Measurements from ENCODE around the gene PTRHD1.

PTRHD1 gene

DNA sequence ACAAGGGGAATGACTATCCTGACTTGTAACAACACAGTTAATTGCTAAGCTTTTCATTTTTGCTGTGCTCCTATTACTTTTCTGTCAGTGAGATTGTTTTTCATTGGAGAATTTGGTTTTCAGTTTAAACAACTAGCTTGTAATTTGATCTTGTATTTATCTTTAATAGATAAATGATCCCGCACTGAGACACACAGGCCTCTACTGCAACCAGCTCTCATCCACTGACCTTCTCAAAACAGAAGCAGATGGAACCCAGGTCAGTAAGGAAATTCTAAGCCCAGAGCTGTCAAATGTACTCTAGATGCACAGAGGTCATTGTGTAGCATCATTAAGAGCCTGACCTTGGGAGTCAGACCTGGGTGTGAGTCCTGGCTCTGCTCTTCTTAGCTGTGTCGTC, 30.7 kb downstream of the PTRHD1 start:
- no peak for DNase-seq (ENCODE audit: extremely low read depth, low read depth)
- H3K4me3 ChIP-seq (replicated peaks; ENCODE audit: low read depth, low read length): no peak overlapping the region
- TF ChIP-seq, protein P1, sequence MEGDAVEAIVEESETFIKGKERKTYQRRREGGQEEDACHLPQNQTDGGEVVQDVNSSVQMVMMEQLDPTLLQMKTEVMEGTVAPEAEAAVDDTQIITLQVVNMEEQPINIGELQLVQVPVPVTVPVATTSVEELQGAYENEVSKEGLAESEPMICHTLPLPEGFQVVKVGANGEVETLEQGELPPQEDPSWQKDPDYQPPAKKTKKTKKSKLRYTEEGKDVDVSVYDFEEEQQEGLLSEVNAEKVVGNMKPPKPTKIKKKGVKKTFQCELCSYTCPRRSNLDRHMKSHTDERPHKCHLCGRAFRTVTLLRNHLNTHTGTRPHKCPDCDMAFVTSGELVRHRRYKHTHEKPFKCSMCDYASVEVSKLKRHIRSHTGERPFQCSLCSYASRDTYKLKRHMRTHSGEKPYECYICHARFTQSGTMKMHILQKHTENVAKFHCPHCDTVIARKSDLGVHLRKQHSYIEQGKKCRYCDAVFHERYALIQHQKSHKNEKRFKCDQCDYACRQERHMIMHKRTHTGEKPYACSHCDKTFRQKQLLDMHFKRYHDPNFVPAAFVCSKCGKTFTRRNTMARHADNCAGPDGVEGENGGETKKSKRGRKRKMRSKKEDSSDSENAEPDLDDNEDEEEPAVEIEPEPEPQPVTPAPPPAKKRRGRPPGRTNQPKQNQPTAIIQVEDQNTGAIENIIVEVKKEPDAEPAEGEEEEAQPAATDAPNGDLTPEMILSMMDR (IDR thresholded peaks at IDR 0.05; ENCODE audit: low read depth, low read length, missing control alignments): no peak

DNA sequence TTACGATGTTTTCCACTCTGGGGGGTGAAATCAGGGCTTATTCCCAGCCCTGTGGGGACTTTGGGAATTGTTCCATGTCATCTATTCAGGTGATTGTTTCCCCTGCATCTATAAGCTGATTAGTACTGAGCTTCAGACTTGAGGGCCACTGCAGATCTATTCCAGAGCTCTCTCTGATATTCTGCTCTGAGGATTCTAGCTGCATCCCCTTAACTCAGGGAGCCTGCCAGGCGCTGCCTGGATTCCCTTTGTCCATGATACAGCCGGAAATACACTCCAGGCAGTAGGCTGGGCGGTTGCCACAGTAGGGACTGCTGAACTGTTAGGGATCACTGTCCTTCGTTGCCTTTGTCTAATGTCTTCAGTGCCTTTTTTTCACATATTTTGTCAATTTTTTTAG, 31.3 kb downstream of the PTRHD1 start:
- no peak for DNase-seq (ENCODE audit: extremely low read depth, low read depth)
- H3K4me3 ChIP-seq (replicated peaks; ENCODE audit: low read depth, low read length): no peak overlapping the region
- TF ChIP-seq, protein P1 (IDR thresholded peaks at IDR 0.05; ENCODE audit: low read depth, low read length, missing control alignments): no peak

DNA sequence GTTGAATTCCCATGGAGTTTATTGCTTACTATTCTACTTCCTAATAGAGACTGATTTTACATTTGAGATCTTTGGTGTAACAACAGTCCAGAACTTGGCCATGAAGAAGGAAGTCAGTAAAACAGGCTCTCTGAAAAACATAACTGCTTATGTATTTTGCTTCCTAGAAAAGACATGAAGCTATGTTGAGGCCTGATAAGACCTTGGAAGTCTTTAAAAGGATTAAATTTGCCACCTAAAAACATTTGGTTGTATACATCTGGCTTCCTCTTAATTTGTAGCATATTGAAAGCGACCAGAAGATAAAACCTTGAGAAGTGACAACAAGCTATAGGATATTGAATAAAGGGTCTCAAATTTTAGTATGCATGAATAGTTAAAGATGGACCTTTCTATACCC, 36.4 kb downstream of the PTRHD1 start:
- DNase-seq (ENCODE audit: extremely low read depth, low read depth): no peak
- H3K4me3 ChIP-seq (replicated peaks; ENCODE audit: low read depth, low read length): no peak overlapping the region
- TF ChIP-seq, protein P1 (IDR thresholded peaks at IDR 0.05; ENCODE audit: low read depth, low read length, missing control alignments): no peak

DNA sequence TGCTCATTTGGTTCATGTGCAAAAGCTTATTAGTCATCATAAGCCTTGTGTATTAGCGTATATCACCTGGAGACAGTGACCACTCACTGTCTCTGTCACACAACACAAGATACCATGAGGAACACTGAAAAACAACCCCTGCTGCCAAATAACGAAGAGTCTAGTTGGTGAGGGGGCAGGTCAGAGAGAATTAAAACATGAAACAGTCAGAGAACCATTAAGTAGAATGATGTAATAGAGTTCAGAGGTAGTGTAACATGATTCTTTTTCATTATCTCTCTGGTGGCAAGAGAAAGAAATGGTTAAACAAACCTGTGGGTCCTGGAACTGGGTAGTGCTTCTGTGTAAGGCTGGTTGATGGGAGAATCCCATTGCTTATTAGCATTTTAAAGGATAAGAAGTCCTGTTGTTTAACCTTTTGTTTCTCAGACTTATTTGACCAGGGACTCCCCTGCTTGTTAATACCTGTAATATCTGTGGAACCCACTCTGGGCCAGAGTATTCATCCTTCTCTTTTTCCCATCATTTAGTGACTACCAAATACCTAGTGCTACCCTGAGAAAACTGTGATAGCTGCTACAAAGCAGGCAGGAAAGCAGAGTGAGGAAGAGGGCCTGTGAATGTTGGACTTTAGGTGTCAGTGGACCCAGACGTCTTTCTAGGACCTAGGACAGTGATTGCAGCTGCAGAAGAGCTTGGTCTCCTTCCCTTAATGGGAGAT, 38.0 kb downstream of the PTRHD1 start:
- TF ChIP-seq, protein P1 (IDR thresholded peaks at IDR 0.05; ENCODE audit: low read depth, low read length, missing control alignments): no peak
- no peak for DNase-seq (ENCODE audit: extremely low read depth, low read depth)
- no peak overlapping the region for H3K4me3 ChIP-seq (replicated peaks; ENCODE audit: low read depth, low read length)

DNA sequence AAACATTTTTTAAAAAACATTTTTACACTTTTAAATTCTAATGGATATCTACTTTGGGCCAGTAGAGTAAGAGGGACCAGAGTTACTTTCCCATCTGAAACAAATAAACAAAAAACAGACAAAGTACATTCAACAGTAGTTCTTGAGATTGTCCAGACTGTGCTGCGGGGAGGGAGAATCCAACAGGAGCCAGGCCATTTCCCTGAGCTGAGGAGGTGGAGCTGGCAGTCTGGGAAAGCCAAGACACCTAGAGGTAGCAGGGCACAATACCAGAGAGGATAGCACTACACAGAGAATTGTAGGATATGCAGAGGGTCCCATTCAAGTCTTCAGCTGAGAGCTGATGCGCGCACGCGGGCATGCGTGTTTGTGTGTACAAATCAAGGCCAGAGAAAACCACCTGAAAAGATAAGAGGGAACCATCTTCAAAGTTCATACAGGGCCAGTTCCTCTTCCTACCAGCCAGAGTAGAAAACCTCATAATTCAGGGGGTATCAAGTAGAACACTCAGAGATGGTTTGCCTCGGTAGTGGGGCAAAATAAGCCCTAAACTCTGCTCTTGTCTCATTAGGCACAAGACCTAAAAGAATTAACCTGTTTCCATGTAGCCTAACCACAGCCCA, 44.0 kb downstream of the PTRHD1 start:
- TF ChIP-seq, protein P1 (IDR thresholded peaks at IDR 0.05; ENCODE audit: low read depth, low read length, missing control alignments): no peak
- H3K4me3 ChIP-seq (replicated peaks; ENCODE audit: low read depth, low read length): no peak overlapping the region
- no peak for DNase-seq (ENCODE audit: extremely low read depth, low read depth)

DNA sequence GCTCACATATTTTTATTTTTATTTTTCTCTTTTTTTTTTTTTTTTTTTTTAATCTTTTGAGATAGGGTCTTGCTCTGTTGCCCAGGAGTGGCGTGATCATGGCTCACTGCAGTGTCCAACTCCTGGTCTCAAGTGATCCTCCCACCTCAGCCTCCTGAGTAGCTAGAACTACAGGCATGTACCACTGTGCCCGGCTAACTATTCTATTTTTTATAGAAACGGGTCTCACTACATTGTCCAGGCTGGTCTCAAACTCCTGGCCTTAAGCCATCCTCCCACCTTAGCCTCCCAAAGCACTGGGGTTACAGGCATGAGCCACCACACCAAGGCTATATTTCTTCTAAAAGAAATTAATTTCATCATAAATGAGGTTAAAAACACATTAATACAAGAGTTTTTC, 45.9 kb downstream of the PTRHD1 start:
- TF ChIP-seq, protein P1 (IDR thresholded peaks at IDR 0.05; ENCODE audit: low read depth, low read length, missing control alignments): no peak
- no peak for DNase-seq (ENCODE audit: extremely low read depth, low read depth)
- no peak overlapping the region for H3K4me3 ChIP-seq (replicated peaks; ENCODE audit: low read depth, low read length)
